ENCODE data around the gene CPNE5. TPM values are rescaled to one million over a fixed set of nuclear protein-coding genes. Genes with fewer than 3 reads are reported as not detected.

The CPNE5 gene
- total and polyA plus RNA-seq, 2 donors (not counting 1 experiment from before 2014, with no cell fraction given): 0.02 TPM; not detected in 1

DNA sequence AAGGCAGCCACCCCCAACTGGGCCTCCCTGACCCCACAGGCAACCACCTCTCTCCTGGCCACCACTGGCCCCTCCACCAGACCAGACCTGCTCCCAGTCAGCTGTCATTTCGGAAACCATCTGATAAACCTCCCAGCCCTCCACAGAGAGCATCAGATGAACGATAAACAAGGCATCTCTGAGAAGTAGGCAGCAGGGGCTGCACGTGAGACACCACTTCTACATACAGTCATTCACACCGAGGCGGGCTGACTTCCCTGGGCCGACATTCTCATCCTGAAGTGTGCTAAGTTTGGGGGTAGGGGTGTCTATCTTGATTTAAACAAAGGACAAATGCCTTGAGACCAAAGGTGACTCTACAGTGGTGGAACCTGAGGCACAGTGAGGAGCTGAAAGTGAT, 13.8 kb downstream of the CPNE5 start:
- Histone ChIP-seq H3K36me3 (ENCODE audit: control insufficient read depth, insufficient read depth, low read length) (no peaks in the 10 kb centered on the region), H3K27me3 (ENCODE audit: control insufficient read depth, insufficient read depth, low read length) (no peaks in the 10 kb centered on the region), H3K4me1 (ENCODE audit: control insufficient read depth, extremely low read depth, insufficient read depth, low read length) (no peaks in the 10 kb centered on the region), H3K79me2 (ENCODE audit: control insufficient read depth, insufficient read depth, low read length) (no peaks in the 10 kb centered on the region), H4K20me1 (ENCODE audit: control insufficient read depth, extremely low read depth, insufficient read depth, low read length) (no peaks in the 10 kb centered on the region), H3K27ac (ENCODE audit: insufficient read depth, low read length) (no peak overlapping the region), H2AFZ (ENCODE audit: low read length) (no peak overlapping the region), H3K4me3 (replicated peaks in 1 of 4; ENCODE audit: control extremely low read depth in 1 of 4, insufficient read depth in 1 of 4, low read depth in 3 of 4, low read length in 4 of 4) (no peak overlapping the region), H3K4me2 (ENCODE audit: extremely low read depth, insufficient read depth, low read length) (no peak overlapping the region), H3K9ac (ENCODE audit: insufficient read depth, low read length) (no peak overlapping the region), H3K9me3 (ENCODE audit: control insufficient read depth, insufficient read depth, low read depth, low read length) (no peaks in the 10 kb centered on the region)
- DNase-seq (ENCODE audit: low read depth in 2 of 2): no peak
- TF ChIP-seq EZH2 (IDR thresholded peaks at IDR 0.05; ENCODE audit: low read length, missing control alignments): no peak
- TF ChIP-seq, protein P1, sequence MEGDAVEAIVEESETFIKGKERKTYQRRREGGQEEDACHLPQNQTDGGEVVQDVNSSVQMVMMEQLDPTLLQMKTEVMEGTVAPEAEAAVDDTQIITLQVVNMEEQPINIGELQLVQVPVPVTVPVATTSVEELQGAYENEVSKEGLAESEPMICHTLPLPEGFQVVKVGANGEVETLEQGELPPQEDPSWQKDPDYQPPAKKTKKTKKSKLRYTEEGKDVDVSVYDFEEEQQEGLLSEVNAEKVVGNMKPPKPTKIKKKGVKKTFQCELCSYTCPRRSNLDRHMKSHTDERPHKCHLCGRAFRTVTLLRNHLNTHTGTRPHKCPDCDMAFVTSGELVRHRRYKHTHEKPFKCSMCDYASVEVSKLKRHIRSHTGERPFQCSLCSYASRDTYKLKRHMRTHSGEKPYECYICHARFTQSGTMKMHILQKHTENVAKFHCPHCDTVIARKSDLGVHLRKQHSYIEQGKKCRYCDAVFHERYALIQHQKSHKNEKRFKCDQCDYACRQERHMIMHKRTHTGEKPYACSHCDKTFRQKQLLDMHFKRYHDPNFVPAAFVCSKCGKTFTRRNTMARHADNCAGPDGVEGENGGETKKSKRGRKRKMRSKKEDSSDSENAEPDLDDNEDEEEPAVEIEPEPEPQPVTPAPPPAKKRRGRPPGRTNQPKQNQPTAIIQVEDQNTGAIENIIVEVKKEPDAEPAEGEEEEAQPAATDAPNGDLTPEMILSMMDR (conservative IDR thresholded peaks at IDR 0.05 in 1 of 2, IDR thresholded peaks at IDR 0.05 in 1 of 2; ENCODE audit: low read depth in 1 of 2, low read length in 2 of 2): no peak

- TF ChIP-seq, protein P1 (conservative IDR thresholded peaks at IDR 0.05 in 1 of 2, IDR thresholded peaks at IDR 0.05 in 1 of 2; ENCODE audit: low read depth in 1 of 2, low read length in 2 of 2): no peak
- no peak for TF ChIP-seq EZH2 (IDR thresholded peaks at IDR 0.05; ENCODE audit: low read length, missing control alignments)
- Histone ChIP-seq H3K9ac (ENCODE audit: insufficient read depth, low read length) (no peak overlapping the region), H3K27me3 (ENCODE audit: control insufficient read depth, insufficient read depth, low read length) (no peaks in the 10 kb centered on the region), H3K4me1 (ENCODE audit: control insufficient read depth, extremely low read depth, insufficient read depth, low read length) (no peaks in the 10 kb centered on the region), H2AFZ (ENCODE audit: low read length) (no peak overlapping the region), H3K27ac (ENCODE audit: insufficient read depth, low read length) (no peak overlapping the region), H3K4me2 (ENCODE audit: extremely low read depth, insufficient read depth, low read length) (no peak overlapping the region), H4K20me1 (ENCODE audit: control insufficient read depth, extremely low read depth, insufficient read depth, low read length) (no peaks in the 10 kb centered on the region), H3K9me3 (ENCODE audit: control insufficient read depth, insufficient read depth, low read depth, low read length) (no peaks in the 10 kb centered on the region), H3K4me3 (replicated peaks in 1 of 4; ENCODE audit: control extremely low read depth in 1 of 4, insufficient read depth in 1 of 4, low read depth in 3 of 4, low read length in 4 of 4) (no peak overlapping the region), H3K36me3 (ENCODE audit: control insufficient read depth, insufficient read depth, low read length) (no peaks in the 10 kb centered on the region), H3K79me2 (ENCODE audit: control insufficient read depth, insufficient read depth, low read length) (no peaks in the 10 kb centered on the region)
- DNase-seq (ENCODE audit: low read depth in 2 of 2): no peak
Observed at GRCh38 chr6:36824253-36824652, 15.0 kb downstream of the CPNE5 start.

GRCh38 chr6:36823421-36824096, 15.7 kb downstream of the CPNE5 start:
- no peak overlapping the region for H3K9ac ChIP-seq (ENCODE audit: insufficient read depth, low read length)
- TF ChIP-seq EZH2 (IDR thresholded peaks at IDR 0.05; ENCODE audit: low read length, missing control alignments): no peak
- TF ChIP-seq, protein P1 (conservative IDR thresholded peaks at IDR 0.05 in 1 of 2, IDR thresholded peaks at IDR 0.05 in 1 of 2; ENCODE audit: low read depth in 1 of 2, low read length in 2 of 2): no peak
- H4K20me1 ChIP-seq (ENCODE audit: control insufficient read depth, extremely low read depth, insufficient read depth, low read length): no peaks in the 10 kb centered on the region
- no peaks in the 10 kb centered on the region for H3K9me3 ChIP-seq (ENCODE audit: control insufficient read depth, insufficient read depth, low read depth, low read length)
- no peaks in the 10 kb centered on the region for H3K36me3 ChIP-seq (ENCODE audit: control insufficient read depth, insufficient read depth, low read length)
- no peak overlapping the region for H3K27ac ChIP-seq (ENCODE audit: insufficient read depth, low read length)
- H3K27me3 ChIP-seq (ENCODE audit: control insufficient read depth, insufficient read depth, low read length): no peaks in the 10 kb centered on the region
- H3K79me2 ChIP-seq (ENCODE audit: control insufficient read depth, insufficient read depth, low read length): no peaks in the 10 kb centered on the region
- H3K4me1 ChIP-seq (ENCODE audit: control insufficient read depth, extremely low read depth, insufficient read depth, low read length): no peaks in the 10 kb centered on the region
- H3K4me3 ChIP-seq (replicated peaks in 1 of 4; ENCODE audit: control extremely low read depth in 1 of 4, insufficient read depth in 1 of 4, low read depth in 3 of 4, low read length in 4 of 4): no peak overlapping the region
- no peak overlapping the region for H3K4me2 ChIP-seq (ENCODE audit: extremely low read depth, insufficient read depth, low read length)
- H2AFZ ChIP-seq (ENCODE audit: low read length): no peak overlapping the region
- peak in 1 of 2 donors; percentile 30 for DNase-seq (ENCODE audit: low read depth in 2 of 2)
